Measurements from ENCODE around the gene SPEG. TPM values are rescaled to one million over a fixed set of nuclear protein-coding genes. Genes with fewer than 3 reads are reported as not detected.

Gene SPEG
- total RNA-seq, 1 experiment from 2014 or later, result 56.6 TPM

DNA sequence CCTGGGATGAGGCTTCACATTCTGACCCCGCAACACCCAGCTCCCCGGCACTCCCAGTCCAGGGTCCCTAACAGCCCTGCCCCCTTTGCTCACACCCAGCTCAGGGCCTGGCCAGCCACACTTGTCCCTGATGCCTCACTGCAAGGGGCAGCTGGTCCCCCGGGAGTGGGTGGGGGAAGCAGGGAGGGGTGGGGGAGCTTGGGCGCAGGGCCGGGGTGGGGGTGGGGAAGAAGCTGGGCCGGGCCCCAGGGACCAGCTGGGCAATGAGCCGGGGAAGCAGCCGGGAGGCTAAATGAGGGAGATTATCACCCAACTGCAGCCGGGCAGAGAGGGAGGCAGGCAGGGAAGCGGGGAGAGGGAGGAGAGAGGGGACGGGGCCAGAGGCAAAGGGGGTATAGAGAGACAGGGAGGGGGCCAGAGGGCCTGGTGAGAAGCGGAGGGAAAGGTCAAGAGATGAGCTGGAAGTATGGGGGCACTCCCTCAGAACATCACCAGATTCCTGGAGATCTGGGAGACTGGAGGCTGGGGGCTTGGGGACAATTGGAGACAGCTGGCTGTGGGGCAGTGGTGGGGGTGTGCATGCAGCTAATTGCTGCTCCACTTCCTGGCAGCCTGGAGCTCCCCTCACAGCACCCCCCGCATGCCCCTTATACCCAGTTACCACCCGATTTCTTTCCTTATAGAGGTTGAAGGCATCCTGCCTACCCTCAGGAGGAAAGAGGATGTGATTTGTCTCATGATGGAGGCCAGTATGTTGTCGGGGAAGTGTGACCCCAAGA, 77.1 kb downstream of the SPEG start:
- DNase-seq (ENCODE audit: low read depth, low spot score) (no peak), ATAC-seq (no peak)
- Histone ChIP-seq H3K4me1 (ENCODE audit: control insufficient read depth in 1 of 2, insufficient read depth in 2 of 2, low read length in 2 of 2) (peaks cover 0 to 19% of the 10 kb centered on the region in 2 experiments; a peak in 2 of 4 replicates), H3K27ac (ENCODE audit: low read depth, low read length) (no peak overlapping the region), H3K9ac (ENCODE audit: low read length) (no peak overlapping the region), H3K36me3 (ENCODE audit: control insufficient read depth in 1 of 2, insufficient read depth in 2 of 2, low read length in 2 of 2) (no peaks in the 10 kb centered on the region), H4K20me1 (ENCODE audit: insufficient read depth) (no peaks in the 10 kb centered on the region), H3K9me2 (ENCODE audit: insufficient read depth) (no peaks in the 10 kb centered on the region), H2AFZ (ENCODE audit: low read depth, low read length, poor library complexity, severe bottlenecking) (no peak overlapping the region), H3K4me3 (replicated peaks in 1 of 2; ENCODE audit: low read depth in 1 of 2, low read length in 2 of 2) (no peak overlapping the region), H3K79me2 (ENCODE audit: insufficient read depth, low read length) (no peaks in the 10 kb centered on the region), H3K27me3 (ENCODE audit: insufficient read depth, low read length) (no peaks in the 10 kb centered on the region), H3K9me3 (ENCODE audit: control insufficient read depth in 1 of 2, insufficient read depth in 1 of 2, low read depth in 1 of 2, low read length in 2 of 2) (no peaks in the 10 kb centered on the region), H3K4me2 (ENCODE audit: low read length) (no peak overlapping the region)
- intact Hi-C loops (cut with micrococcal nuclease), result no loop called here
- POLR2A ChIA-PET, result interaction anchor here (0.7 kb wide), 1 partner anchor 13 kb away, joined by 3 read pairs; the partner anchor contains the start of gene GMPPA
- RAD21 ChIA-PET (ENCODE audit: low non-redundant PET in 1 of 2, low total read pairs in 2 of 2, uncharacterized antibody in 2 of 2, unreplicated experiment in 2 of 2), result no interaction called here
- BruUV-seq (replicated peaks), result no TSS peak
- TF ChIP-seq CEBPB (IDR thresholded peaks at IDR 0.05; ENCODE audit: low read depth) (no peak), POLR2AphosphoS5 (IDR thresholded peaks at IDR 0.05; ENCODE audit: low read depth, low read length) (no peak), SP1 (IDR thresholded peaks at IDR 0.05; ENCODE audit: low read depth) (no peak), JUND (IDR thresholded peaks at IDR 0.05) (no peak)
- CTCF ChIA-PET, result interaction anchor here (1.2 to 1.8 kb wide), 3 partner anchors 13 to 18 kb away, joined by 5 to 7 read pairs (median 5); partner anchors contain the start of gene GMPPA

DNA sequence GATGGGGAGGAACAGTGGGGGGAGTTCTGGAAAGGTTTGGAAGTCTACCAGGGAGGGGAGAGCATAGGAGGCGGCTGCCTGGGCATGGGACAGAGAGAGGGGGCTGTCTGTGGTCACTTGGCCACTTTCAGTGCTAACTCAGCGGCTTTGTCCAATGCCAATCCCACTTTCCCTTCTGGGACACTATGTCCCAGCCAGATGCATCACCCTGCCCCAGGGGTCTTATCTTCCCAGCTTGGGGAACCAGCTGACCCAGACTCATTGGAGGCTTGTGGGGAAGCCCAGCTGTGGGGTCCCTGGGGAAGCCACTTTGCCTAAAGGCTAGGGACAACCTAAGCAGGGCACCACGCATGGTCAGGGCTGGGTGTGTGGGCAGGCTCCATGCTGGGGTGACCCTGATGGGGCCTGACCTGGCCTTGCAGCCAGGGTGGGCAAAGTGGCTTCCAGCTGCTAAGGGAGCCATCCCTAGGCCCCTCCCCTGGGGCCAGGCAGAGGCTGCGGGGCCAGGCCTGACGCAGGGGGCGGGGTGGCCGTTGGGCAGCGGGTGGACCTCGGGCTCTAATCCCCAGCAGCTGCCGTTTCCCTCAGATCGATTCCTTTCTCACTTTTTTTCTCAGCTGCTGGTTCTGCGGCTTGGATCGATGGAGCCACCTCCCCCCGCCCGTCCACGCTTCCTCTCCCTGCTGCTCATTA, 78.0 kb downstream of the SPEG start:
- BruUV-seq (replicated peaks), result no TSS peak
- intact Hi-C loops (cut with micrococcal nuclease), result no loop called here
- ChIA-PET RAD21 (ENCODE audit: low non-redundant PET in 1 of 2, low total read pairs in 2 of 2, uncharacterized antibody in 2 of 2, unreplicated experiment in 2 of 2) (no interaction called here), POLR2A (no interaction called here), CTCF (interaction anchor here (1.2 to 1.8 kb wide), 3 partner anchors 14 to 17 kb away, joined by 5 to 7 read pairs (median 5); partner anchors contain the start of gene GMPPA)
- Histone ChIP-seq H3K27ac (ENCODE audit: low read depth, low read length) (no peak overlapping the region), H3K9me2 (ENCODE audit: insufficient read depth) (no peaks in the 10 kb centered on the region), H3K4me1 (ENCODE audit: control insufficient read depth in 1 of 2, insufficient read depth in 2 of 2, low read length in 2 of 2) (peaks cover 0 to 19% of the 10 kb centered on the region in 2 experiments; a peak in 2 of 4 replicates), H3K4me2 (ENCODE audit: low read length) (no peak overlapping the region), H3K27me3 (ENCODE audit: insufficient read depth, low read length) (no peaks in the 10 kb centered on the region), H2AFZ (ENCODE audit: low read depth, low read length, poor library complexity, severe bottlenecking) (no peak overlapping the region), H4K20me1 (ENCODE audit: insufficient read depth) (no peaks in the 10 kb centered on the region), H3K79me2 (ENCODE audit: insufficient read depth, low read length) (no peaks in the 10 kb centered on the region), H3K36me3 (ENCODE audit: control insufficient read depth in 1 of 2, insufficient read depth in 2 of 2, low read length in 2 of 2) (no peaks in the 10 kb centered on the region), H3K9ac (ENCODE audit: low read length) (no peak overlapping the region), H3K4me3 (replicated peaks in 1 of 2; ENCODE audit: low read depth in 1 of 2, low read length in 2 of 2) (no peak overlapping the region), H3K9me3 (ENCODE audit: control insufficient read depth in 1 of 2, insufficient read depth in 1 of 2, low read depth in 1 of 2, low read length in 2 of 2) (no peaks in the 10 kb centered on the region)
- DNase-seq (ENCODE audit: low read depth, low spot score) (no peak), ATAC-seq (no peak)
- TF ChIP-seq, protein P1, sequence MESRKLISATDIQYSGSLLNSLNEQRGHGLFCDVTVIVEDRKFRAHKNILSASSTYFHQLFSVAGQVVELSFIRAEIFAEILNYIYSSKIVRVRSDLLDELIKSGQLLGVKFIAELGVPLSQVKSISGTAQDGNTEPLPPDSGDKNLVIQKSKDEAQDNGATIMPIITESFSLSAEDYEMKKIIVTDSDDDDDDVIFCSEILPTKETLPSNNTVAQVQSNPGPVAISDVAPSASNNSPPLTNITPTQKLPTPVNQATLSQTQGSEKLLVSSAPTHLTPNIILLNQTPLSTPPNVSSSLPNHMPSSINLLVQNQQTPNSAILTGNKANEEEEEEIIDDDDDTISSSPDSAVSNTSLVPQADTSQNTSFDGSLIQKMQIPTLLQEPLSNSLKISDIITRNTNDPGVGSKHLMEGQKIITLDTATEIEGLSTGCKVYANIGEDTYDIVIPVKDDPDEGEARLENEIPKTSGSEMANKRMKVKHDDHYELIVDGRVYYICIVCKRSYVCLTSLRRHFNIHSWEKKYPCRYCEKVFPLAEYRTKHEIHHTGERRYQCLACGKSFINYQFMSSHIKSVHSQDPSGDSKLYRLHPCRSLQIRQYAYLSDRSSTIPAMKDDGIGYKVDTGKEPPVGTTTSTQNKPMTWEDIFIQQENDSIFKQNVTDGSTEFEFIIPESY (IDR thresholded peaks at IDR 0.05; ENCODE audit: extremely low read depth, insufficient replicate concordance, low read length), result no peak
- no peak for TF ChIP-seq ZNF274 (IDR thresholded peaks at IDR 0.05; ENCODE audit: low read depth, low read length)
- TF ChIP-seq POLR2AphosphoS5 (IDR thresholded peaks at IDR 0.05; ENCODE audit: low read depth, low read length), result no peak
- TF ChIP-seq RAD21 (IDR thresholded peaks at IDR 0.05; ENCODE audit: low read depth), result no peak
- TF ChIP-seq POLR2A (IDR thresholded peaks at IDR 0.05; ENCODE audit: borderline replicate concordance, extremely low read depth, insufficient read depth, insufficient read length), result no peak
